NCI-H1436 treated with DMSO at 0.1 percent for 48 hours (cell line): ENCODE measurements around the gene MYO3A.
"Not testable (repeated sequence)": the region's sequence is repeated elsewhere in the genome, so short reads cannot be mapped to it uniquely, and the experiment has no call there.

Source experiments
- DNase-seq: peaks from one replicate; lab custom pipeline; 2025; lab: John Stamatoyannopoulos, UW

MYO3A gene

DNA sequence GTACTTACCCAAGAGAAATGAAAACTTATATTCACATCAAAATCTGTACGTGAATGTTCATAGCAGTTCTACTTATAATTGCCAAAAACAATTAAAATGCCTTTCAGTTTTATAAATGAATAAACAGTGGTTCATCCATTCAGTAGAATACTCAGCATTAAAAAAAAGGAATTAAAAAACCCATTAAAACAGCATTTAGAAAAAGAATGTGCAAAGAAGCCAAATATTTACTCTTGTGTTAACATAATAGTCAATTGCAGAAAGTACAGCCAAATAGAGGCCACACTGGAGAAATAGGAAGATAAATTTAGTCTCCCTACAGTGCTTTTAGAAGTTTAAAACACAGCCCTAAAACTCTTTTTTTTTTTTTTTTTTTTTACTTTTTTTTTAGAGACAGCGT is 54.6 kb downstream of the MYO3A start:
- no peak for DNase-seq

DNA sequence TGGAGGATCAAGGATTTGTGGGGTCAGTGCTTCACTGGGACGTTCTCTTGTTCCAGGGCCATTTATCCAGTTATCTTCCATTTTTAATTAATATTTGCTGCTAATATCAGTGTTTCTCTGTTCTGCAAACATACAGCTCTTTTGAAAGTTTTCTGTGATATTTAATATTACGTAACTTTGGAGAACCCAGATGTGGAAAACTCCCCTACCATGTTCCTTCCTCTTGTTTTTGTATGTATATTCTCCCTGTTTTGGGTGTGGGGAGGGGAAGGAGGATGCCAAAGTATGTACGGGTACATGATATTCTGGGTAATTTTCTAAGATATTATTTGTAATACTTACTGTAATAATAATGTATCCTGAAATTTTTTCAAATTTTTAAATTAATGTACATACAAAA is 55.9 kb downstream of the MYO3A start:
- no peak for DNase-seq

DNA sequence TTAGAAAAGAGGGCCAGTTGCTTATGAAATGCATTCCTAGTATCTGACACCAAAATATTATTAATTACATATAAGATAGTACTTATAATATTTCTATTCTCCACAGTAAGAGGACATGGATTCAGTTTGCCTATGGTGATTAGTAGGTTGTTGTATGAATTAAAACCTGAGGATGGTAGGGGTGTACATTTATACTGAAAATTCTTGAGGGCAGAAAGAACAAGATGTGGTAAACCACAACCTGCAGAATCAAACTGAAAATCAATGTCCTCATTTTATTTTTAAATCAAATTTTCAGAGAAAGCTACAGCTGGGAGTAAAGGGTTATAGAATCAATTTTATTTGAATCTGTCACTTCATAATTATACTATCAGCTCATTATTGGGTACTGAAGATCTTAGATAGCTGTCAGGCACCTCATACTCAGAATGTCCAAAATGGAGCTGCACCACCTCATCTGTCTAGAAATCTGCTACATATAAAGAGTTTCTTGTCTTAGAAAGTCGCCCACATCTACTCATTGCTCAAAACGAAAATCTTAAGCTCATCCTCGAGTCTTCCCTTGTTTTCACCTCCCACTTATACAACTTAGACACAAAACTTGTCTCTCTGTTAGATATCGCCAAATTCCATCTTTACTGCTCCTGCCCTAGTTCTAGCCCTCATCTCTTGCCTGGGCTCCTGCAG is 65.4 kb downstream of the MYO3A start:
- DNase-seq: no peak

DNA sequence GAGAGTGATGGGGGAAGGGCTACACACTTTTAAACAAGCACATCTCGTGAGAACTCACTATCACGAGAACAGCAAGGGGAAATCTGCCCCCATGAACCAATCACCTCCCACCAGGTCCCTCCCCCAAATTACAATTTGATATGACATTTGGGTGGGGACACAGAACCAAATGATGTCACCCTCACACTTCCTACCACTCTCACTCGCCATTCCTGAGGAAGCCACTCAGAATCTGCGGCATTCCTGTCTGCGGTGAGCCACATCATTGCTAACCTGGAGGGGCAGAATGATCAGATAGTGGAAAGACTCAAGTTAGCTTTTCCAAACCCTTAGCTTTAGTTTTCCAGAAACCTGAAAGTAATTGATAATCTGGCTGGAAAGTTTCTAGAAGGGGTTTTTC is 66.9 kb downstream of the MYO3A start:
- no peak for DNase-seq

GRCh38 chr10:26002466-26002865 is 68.4 kb downstream of the MYO3A start:
- DNase-seq: not testable (repeated sequence)

- no peak for DNase-seq
Measured at GRCh38 chr10:26015092-26015491, 81.1 kb downstream of the MYO3A start.

DNA sequence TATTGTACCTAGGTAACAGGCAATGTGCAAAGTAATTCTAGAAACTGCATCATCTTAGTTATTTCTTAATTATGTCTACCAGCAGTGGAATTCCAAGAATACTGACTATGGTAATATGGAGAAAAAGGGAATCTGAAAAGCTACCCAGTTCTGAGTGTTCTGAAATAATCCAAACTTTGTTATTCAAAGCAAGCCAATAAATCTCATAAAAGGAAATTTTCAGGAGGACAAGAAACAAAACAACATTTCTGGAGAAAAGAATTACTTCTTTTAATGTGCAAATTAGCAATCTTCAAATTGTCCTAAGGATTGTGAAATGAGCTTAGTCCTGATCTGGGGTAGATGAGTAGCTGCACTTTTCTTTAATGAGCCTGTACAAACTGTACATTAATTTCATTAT is 88.8 kb downstream of the MYO3A start:
- no peak for DNase-seq

DNA sequence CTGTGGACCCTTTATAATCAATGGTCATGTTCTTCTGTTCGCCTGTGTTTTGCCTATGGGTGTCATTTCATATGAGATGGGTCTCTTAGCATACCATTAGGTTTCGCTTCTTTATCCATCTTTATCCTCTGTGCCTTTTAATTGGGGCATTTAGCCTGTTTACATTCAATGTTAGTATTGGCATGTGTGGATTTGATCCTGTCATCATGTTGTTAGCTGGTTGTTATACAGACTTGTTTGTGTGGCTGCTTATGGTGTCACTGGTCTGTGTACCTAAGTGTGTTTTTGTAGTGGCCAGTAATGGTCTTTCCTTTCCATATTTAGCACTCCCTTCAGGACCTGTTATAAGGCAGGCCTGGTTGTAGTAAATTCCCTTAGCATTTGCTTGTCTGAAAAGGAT is 90.3 kb downstream of the MYO3A start:
- no peak for DNase-seq

DNA sequence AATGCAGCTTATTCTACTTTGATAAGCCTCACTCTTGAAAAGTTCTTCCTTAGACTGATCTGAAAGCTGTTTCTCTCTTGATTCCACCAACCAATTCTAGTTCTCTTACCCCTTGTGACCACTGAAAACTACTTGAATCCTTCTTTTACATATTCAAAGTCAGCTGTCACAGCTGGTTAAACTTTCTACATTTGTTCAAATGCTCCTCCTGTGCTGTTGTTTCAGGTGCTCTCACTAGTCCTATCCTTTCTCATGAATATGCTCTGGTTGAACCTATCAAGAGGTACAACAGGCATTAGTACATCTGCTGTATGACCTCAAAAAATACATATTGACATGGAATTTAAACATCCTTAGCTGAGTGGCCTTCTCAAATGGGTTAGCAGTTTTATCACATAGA is 91.5 kb downstream of the MYO3A start:
- DNase-seq: no peak

DNA sequence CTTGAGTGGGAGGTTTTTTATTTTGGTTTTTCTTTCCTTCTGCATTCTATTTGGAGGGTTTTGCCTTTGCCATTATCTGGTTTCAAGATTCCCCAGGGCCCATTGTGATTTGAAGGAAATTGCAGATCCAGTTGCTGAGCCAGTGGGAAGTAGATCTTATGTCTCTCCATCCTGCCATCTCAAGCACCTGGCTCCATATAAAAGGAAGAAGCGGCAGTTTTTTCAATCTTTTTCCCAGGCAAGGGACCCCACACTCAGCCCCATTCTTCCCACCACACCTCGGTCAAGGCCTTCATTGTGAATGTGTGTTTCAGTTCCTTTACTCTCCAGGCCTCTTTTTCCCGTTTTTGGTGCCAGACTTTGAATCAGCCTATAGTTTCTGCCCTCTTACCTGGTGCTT is 95.8 kb downstream of the MYO3A start:
- DNase-seq: no peak

DNA sequence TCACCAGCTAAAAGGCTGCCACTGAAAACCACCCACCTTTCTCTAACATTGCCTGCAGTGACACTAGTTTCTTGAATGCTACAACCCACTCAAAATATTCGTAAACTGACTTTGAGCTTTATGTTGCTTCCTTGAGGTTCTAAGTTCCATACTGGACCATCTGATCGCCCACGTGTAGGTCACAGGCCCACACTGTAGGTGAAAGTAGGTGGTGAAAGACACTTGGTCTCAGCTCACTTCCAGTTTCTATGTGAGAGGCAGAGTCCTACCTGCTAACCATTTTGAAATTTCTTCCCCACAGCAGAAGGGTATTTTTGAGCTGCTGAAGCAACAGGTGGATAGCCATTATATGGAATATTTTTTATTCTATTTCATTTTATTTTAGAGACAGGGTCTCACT is 97.3 kb downstream of the MYO3A start:
- no peak for DNase-seq

DNA sequence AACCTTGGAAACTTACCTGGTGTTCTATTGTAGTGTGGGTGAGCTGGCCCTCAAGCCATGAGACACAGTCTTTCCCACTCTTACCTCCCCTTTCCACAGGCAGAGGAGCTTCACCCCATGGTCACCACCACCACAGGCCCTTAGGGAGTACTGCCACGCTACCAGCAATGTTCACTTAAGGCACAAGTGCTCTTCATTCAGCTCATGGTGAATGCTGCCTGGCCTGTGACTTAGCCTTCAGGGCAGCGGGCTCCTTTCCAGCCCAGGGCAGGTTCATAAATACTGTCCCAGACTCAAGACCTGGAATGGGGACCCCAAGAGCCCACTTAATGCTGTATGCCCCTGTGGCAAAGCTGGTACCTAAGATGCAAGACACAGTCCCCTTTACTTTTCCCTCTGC is 109.4 kb downstream of the MYO3A start:
- DNase-seq: no peak

- DNase-seq: no peak
Measured at GRCh38 chr10:26044141-26044749, 110.2 kb downstream of the MYO3A start.

DNA sequence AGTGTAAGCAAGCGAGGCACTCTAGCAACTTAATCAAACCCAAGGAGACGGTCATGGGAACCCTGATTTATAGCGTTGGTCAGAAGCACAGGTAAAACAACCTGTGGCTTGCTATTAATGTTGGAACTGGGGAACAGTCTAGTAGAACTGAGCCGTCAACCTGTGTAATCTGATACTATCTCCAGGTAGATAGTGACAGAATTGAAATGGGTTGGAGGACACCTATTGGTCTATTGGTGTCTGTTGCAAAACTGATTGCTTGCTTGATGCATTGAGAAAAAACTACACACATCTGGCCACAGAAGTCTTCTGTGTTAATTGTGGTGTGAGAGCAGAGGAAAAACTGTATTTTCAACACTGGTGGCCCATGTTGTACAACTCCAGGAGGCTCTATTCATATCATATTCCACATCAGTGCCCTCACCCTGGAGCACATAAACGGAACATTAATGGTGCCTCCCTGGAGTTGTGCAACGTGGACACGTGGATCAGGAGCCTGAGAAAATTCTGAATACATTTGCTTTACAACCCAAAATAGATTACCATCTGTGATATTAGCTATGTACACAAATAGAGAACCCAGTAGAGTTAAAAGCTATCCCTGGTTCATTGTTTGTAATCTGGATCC is 112.2 kb downstream of the MYO3A start:
- no peak for DNase-seq

DNA sequence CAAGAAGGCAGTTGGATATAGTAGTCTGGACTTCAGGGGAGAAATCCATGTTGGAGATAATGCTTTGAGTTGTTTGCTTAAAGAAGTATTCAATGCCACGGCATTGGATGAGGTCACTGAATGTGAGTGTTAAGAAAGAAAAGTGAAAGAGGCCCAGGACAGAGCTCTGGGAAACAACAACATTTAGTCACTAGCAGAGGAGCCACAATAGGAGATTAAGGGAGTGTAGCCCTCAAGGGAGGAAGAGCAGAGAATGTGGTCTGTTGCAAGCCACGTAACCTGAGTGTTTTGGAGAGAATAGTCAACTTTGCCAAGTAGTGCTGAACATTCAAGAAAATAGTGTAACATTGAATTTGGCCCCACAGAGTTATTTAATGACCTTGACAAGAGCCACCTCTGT is 114.7 kb downstream of the MYO3A start:
- no peak for DNase-seq

DNA sequence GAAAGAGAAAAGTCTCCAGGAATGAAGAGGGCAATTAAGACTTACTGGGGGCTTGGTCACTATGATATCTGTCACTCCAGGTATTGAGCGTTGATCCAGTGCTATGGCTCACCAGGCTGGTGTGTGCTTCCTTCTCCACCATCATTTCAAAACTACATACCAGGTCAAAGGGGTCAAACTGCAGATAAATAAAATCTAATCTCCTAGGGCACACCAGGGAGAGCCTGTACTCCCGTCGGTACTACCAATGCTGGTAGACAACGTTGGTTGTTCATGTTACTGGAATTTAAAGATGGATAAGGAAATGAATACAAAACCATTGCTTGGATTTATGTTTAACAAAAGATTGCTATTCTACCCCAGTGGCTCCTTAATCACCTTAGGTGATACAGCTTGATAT is 118.3 kb downstream of the MYO3A start:
- DNase-seq: no peak

- no peak for DNase-seq
Measured at GRCh38 chr10:26057466-26057865, 123.4 kb downstream of the MYO3A start.

GRCh38 chr10:26064106-26064505 is 130.1 kb downstream of the MYO3A start:
- no peak for DNase-seq

- DNase-seq: no peak
Measured at GRCh38 chr10:26067680-26068079, 133.7 kb downstream of the MYO3A start.

- DNase-seq: not testable (repeated sequence)
Measured at GRCh38 chr10:26080971-26081370, 146.9 kb downstream of the MYO3A start.

DNA sequence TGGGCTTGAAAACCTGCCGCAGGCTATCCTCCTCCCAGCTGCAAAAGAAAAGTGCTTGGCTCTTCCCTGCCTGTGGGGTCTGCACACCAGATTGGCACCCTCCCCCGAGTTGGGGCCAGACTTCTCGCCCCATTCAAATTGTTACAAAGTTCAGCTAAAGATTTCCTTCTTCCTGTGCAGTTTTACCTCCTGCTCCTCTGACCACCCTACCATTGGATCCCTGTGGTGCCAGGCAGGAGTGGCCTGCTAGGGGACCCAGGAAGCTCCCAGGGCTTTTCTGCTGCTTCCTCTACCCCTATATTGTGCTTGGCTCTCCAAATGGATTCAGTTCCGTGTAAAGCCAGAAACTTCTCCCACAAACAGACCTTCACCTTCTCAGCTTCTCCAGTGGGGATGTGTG is 147.4 kb downstream of the MYO3A start:
- DNase-seq: no peak

- DNase-seq: no peak
Measured at GRCh38 chr10:26085549-26085948, 151.5 kb downstream of the MYO3A start.

GRCh38 chr10:26087666-26088065 is 153.6 kb downstream of the MYO3A start:
- no peak for DNase-seq

DNA sequence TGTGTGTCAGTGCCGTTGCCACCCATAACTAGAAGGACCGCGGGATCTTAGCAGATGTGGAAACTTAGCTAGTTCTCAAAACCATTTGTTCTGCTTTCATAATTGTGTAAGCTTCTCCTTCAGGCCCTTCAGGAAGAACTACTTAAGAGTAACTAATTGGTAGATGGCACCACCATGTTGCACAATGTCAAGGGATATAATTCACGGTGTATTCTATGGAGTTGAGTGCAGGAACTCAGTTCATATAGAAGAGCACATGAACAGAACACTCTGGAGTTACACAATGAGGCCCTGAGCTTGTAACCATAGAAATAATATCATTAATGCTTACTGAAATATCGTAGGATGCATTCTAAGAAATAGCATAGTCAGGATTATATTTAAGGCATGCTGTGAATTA is 156.0 kb downstream of the MYO3A start:
- DNase-seq: no peak
